AG09309 (cell line): ENCODE results near the gene PDK4.

Experiments
- DNase-seq: peaks from one replicate; pipeline ENCODE4 v3.0.0-alpha.2; 2010; ENCODE audit warnings: low read depth
- H3K4me3 ChIP-seq: 2 replicates; pipeline ENCODE4 v1.5.1; 2011; ENCODE audit warnings: mild to moderate bottlenecking, low read depth, low read length, moderate library complexity; ENCODE audit not compliant: control insufficient read depth
- TF ChIP-seq, protein P1 (sequence below): IDR thresholded peaks from 2 replicates; pipeline ENCODE4 v1.5.1; 2011; ENCODE audit warnings: mild to moderate bottlenecking, low read depth, low read length, inconsistent platforms; ENCODE audit not compliant: insufficient read depth, control insufficient read depth; ENCODE audit errors: missing control alignments

The PDK4 gene

DNA sequence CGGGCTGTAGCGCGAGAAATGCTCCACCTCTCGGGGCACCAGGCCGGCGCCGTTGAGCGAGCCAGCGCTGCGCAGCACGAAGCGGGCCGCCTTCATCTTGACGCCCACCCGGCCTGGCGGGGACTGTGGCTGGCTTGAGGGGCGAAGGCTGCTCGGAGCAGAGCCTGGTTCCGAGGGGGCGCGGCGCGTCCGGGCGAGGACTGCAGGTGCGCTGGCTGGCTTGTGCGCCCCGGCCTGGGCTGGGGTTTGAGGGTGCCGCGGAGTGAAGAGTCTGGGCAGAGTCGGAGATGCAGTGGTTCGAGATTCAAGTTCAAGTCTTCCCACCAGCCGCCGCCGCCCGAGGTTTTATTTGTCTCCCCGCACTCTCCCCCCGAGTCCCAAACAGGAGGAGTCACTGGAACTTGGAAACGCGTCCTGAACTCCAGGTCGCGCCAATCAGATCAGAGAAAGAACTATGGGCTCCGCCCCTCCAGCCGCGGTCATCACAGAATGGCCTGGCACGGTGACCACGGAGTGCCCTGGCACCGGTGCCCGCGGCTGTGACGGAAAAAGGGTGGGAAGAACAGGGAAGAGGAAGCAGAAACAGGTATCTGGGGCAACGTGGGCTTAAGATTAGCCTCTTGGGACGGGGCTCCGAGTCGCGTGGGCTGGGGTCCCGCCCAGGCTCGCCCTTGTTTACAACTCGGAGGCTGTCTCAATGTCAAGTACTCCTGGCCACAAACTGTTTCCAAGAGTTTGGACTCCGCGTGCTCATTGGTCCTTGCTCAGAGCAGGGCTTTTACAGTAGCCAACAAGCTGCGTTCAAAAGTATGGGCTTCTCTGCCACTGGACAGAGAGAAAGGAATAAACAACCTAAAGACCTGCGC, at the start of gene PDK4:
Gene PDK4, minus strand, starts transcription at position 319 of the 866 bp plus-strand sequence. Its CDS starts 223 bp downstream, at position 96.
- no peak for DNase-seq
- peak within 1 kb of the TSS; percentile 68 for H3K4me3 ChIP-seq
- TF ChIP-seq, protein P1, sequence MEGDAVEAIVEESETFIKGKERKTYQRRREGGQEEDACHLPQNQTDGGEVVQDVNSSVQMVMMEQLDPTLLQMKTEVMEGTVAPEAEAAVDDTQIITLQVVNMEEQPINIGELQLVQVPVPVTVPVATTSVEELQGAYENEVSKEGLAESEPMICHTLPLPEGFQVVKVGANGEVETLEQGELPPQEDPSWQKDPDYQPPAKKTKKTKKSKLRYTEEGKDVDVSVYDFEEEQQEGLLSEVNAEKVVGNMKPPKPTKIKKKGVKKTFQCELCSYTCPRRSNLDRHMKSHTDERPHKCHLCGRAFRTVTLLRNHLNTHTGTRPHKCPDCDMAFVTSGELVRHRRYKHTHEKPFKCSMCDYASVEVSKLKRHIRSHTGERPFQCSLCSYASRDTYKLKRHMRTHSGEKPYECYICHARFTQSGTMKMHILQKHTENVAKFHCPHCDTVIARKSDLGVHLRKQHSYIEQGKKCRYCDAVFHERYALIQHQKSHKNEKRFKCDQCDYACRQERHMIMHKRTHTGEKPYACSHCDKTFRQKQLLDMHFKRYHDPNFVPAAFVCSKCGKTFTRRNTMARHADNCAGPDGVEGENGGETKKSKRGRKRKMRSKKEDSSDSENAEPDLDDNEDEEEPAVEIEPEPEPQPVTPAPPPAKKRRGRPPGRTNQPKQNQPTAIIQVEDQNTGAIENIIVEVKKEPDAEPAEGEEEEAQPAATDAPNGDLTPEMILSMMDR = no peak

DNA sequence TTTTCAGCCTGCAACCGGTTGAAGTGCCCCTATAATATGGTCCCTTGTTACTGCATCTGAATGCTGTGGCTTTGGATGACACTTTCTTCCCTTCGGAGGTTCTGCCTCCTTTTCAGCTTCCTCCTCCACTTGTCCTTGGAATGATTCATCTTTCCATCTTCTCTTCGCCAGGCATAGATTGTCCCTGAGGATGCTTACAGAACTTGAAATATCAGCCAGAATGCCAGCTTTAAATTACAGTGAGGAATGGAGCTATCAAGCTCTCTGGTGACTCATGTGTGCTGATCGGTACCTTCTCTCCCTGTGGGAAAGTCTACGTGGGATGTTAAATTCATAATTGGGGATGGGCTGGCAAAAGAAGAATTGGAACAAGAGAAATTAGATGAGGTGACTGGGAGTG, 45.9 kb upstream of the PDK4 start:
- TF ChIP-seq, protein P1 = no peak
- no peak for DNase-seq
- H3K4me3 ChIP-seq = no peak overlapping the region

DNA sequence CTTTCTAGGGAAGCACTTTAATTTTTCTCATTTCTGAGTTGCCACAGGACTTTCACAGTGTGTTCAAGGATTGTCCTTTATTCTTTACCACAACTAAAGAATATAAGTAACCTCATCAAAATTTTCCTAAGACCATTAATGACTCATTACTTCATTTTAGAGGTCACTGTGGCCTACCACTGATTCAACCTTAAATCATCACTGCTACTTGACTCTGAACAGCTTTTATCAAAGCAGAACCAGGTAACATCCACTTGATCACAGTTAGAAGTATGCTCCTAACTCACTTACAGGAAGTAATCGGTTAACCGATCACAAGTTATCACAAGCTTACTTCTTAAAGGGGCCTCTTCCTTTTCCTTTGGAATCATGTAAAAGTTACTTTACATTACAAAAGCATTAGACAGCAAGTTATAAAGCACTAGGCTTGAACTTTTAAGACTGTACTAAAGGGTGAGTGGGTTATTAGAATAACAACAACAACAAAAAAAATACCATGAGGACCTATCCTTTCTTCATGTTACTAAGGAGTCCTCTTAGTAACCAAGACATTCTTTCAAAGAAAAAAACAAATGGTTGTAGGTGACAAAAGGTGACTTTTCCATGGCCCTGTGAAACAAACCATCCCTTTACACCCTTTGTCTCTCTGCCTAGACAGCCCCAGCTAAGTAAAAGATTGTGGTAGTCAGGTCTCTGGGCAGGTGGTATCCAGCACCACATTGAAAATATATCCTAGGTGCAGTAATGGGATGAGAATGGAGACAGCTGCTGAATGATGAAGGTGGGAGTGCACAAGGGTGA, 40.0 kb upstream of the PDK4 start:
- DNase-seq = no peak
- TF ChIP-seq, protein P1 = no peak
- no peak overlapping the region for H3K4me3 ChIP-seq

DNA sequence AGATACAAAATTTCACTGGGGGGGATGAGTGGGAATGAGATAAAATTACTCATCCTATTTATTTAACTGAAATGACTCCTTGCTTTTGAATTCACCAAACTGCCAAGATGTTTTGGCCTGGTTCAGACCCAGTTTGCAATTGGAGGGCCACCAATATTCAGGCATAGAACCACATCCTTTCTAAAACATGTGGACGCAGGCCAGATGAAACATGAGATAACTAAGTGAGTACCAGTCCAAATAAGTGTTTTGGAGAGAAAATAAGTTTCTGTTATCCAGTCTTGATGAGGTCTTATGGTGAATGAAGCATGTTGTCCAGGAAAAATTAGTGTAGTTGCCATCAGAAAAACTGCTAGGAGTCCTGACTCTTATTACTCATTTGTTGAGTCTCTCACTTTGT, 36.3 kb upstream of the PDK4 start:
- H3K4me3 ChIP-seq = no peak overlapping the region
- DNase-seq = no peak
- TF ChIP-seq, protein P1 = no peak

DNA sequence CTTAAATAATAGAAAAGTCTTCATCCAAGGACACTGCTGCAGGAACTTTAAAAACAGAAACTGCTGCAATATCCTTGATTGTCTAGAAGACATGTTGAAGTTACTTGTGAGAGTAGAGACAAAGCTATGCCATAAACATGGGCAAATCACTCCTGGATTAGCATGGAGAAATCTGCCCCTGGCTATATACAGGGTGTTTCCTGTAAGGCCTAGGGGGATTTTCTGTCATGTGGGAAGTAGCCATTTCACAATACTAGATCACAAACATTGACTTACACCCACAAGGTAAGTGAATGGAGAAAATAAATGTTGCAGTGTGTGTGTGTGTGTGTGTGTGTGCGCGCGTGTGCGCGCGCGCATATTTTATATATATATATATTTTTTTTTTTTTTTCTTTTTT, 35.2 kb upstream of the PDK4 start:
- TF ChIP-seq, protein P1 = no peak
- no peak overlapping the region for H3K4me3 ChIP-seq
- DNase-seq = no peak

DNA sequence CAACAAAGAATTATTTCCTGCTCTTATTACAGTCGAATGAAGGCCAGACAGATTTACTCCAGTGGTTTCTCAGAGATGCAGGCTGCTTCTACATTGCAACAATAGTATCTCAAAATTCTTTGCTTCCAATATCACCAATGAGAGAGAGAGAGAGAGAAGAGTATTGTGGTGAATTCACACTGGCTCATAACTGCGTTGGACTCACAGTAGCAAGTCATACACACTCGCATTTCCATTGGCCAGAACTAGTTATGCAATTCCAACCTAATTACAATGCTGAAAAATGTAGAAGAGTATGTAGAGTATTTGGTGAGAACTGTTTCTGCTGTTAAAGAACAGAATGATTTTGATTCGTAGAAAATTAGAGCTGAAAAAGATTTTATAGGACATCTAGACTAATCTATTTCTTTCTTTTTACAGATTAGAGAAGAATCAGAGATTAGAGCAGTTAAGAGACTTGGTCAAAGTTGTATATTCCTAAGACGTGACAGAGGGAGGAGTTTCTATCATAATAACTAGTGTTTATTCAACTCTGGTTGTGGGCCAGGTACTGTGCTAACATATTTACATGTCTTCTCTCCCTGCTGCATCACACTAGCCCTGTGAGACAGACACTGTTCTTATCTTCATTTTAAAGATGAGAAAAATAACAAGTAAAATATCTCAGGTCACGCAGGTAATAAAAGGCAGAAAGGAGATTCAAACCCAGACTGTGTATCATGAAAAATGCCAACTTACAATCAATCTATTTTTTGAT, 34.6 kb upstream of the PDK4 start:
- no peak overlapping the region for H3K4me3 ChIP-seq
- TF ChIP-seq, protein P1 = no peak
- no peak for DNase-seq
